Measurements from ENCODE around the gene DAZAP1. TPM values are rescaled to one million over a fixed set of nuclear protein-coding genes. Genes with fewer than 3 reads are reported as not detected.

Gene DAZAP1
- total RNA-seq, 1 donor from 2014 or later: 98.7 TPM

- DNase-seq: no peak
- no peak for ATAC-seq
- H3K4me1 ChIP-seq: no peaks in the 10 kb centered on the region
- peaks cover 80% of the 10 kb centered on the region for H3K36me3 ChIP-seq
- H3K27ac ChIP-seq: no peak overlapping the region
- no peaks in the 10 kb centered on the region for H3K9me3 ChIP-seq
- no peak for TF ChIP-seq CTCF (IDR thresholded peaks at IDR 0.05)
- H3K27me3 ChIP-seq: no peaks in the 10 kb centered on the region
- H3K4me3 ChIP-seq: no peak overlapping the region
- intact Hi-C loops (cut with DNase I): no loop called here
These were observed 25.1 kb downstream of the DAZAP1 start for GRCh38 chr19:1432507-1432887.

- peaks cover 71% of the 10 kb centered on the region for H3K36me3 ChIP-seq
- peak; percentile 63 for DNase-seq
These were observed 26.0 kb downstream of the DAZAP1 start for GRCh38 chr19:1433119-1434039.

GRCh38 chr19:1434040-1434366 lies 26.6 kb downstream of the DAZAP1 start:
- Histone ChIP-seq H3K36me3 (peaks cover 65% of the 10 kb centered on the region), H3K27me3 (no peaks in the 10 kb centered on the region), H3K4me3 (no peak overlapping the region), H3K27ac (no peak overlapping the region), H3K4me1 (no peaks in the 10 kb centered on the region), H3K9me3 (no peaks in the 10 kb centered on the region)
- no peak for TF ChIP-seq CTCF (IDR thresholded peaks at IDR 0.05)
- DNase-seq: no peak
- intact Hi-C loops (cut with DNase I): no loop called here
- no peak for ATAC-seq

More at GRCh38 chr19:1433119-1434039, 26.0 kb downstream of the DAZAP1 start:
- intact Hi-C loops (cut with DNase I): no loop called here
- Histone ChIP-seq H3K4me3 (no peak overlapping the region), H3K9me3 (no peaks in the 10 kb centered on the region), H3K27me3 (no peaks in the 10 kb centered on the region), H3K4me1 (no peaks in the 10 kb centered on the region), H3K27ac (no peak overlapping the region)
- no peak for TF ChIP-seq CTCF (IDR thresholded peaks at IDR 0.05)
- ATAC-seq: no peak

- no peak for ATAC-seq
- Histone ChIP-seq H3K36me3 (peaks cover 60% of the 10 kb centered on the region), H3K4me1 (peaks cover 6% of the 10 kb centered on the region), H3K9me3 (no peaks in the 10 kb centered on the region), H3K27ac (no peak overlapping the region), H3K4me3 (no peak overlapping the region), H3K27me3 (no peaks in the 10 kb centered on the region)
- peak; percentile 63 for DNase-seq
- no peak for TF ChIP-seq CTCF (IDR thresholded peaks at IDR 0.05)
- intact Hi-C loops (cut with DNase I): no loop called here
These were observed 27.2 kb downstream of the DAZAP1 start for GRCh38 chr19:1434577-1435060.

- no peak for ATAC-seq
These were observed 28.1 kb downstream of the DAZAP1 start for GRCh38 chr19:1435378-1435989.

More at GRCh38 chr19:1435378-1435989, 28.1 kb downstream of the DAZAP1 start:
- Histone ChIP-seq H3K27ac (no peak overlapping the region), H3K4me1 (peaks cover 13% of the 10 kb centered on the region), H3K36me3 (peaks cover 60% of the 10 kb centered on the region), H3K27me3 (no peaks in the 10 kb centered on the region), H3K9me3 (no peaks in the 10 kb centered on the region), H3K4me3 (no peak overlapping the region)
- intact Hi-C loops (cut with DNase I): no loop called here
- TF ChIP-seq CTCF (IDR thresholded peaks at IDR 0.05): no peak
- no peak for DNase-seq

All from upper lobe of right lung (tissue), 1 donor.